Keratinocyte (primary cell): ENCODE measurements around the gene PRDX6. TPM values are rescaled to one million over a fixed set of nuclear protein-coding genes. Genes with fewer than 3 reads are reported as not detected.

Experiments used
- DNase-seq: peaks from one replicate; pipeline ENCODE4 v3.0.0-alpha.2; 2011; ENCODE audit warnings: low read depth, missing footprints, low spot score
- FAIRE-seq: peaks from 2 replicates; lab custom pipeline; 2011; peaks lifted over from hg19 to GRCh38; lab: Jason Lieb, UNC
- H2AFZ ChIP-seq: 2 replicates; pipeline ENCODE4 v1.6.0; 2012; ENCODE audit warnings: low read length, control low read depth, inconsistent platforms; ENCODE audit not compliant: control insufficient read depth
- H3K27ac ChIP-seq: 2 replicates; pipeline ENCODE4 v1.5.1; 2011; ENCODE audit warnings: low read length; ENCODE audit not compliant: control insufficient read depth, insufficient read depth
- H3K27me3 ChIP-seq: 3 replicates; pipeline ENCODE4 v1.6.0; 2011; ENCODE audit warnings: low read length; ENCODE audit not compliant: control insufficient read depth, insufficient read depth; ENCODE audit errors: extremely low read depth
- H3K36me3 ChIP-seq, 2 experiments: 2 replicates in 1 of 2; 3 replicates in 1 of 2; pipeline ENCODE4 v1.5.1; 2011; ENCODE audit warnings: low read length in 2 of 2, mild to moderate bottlenecking in 1 of 2; ENCODE audit not compliant: control insufficient read depth in 2 of 2, insufficient read depth in 2 of 2; ENCODE audit errors: extremely low read depth in 1 of 2
- H3K4me1 ChIP-seq: 3 replicates; pipeline ENCODE4 v1.5.1; 2011; ENCODE audit warnings: low read length; ENCODE audit not compliant: control insufficient read depth, insufficient read depth; ENCODE audit errors: extremely low read depth
- H3K4me2 ChIP-seq: 3 replicates; pipeline ENCODE4 v1.6.0; 2011; ENCODE audit warnings: low read depth, low read length; ENCODE audit not compliant: control insufficient read depth, insufficient read depth; ENCODE audit errors: extremely low read depth
- H3K4me3 ChIP-seq, 3 experiments: fragments of 200-600 bp in 1 of 3; sonication (generic) in 1 of 3; 2 replicates in 2 of 3; 3 replicates in 1 of 3; pipeline ENCODE4 v1.5.1; 2011 to 2016; ENCODE audit warnings: low read length in 3 of 3, mild to moderate bottlenecking in 3 of 3, control low read depth in 2 of 3, inconsistent platforms in 1 of 3, low read depth in 1 of 3, mixed read lengths in 1 of 3, mixed run types in 1 of 3, moderate library complexity in 1 of 3; ENCODE audit not compliant: control insufficient read depth in 2 of 3, insufficient read depth in 2 of 3; ENCODE audit errors: extremely low read depth in 1 of 3
- H3K79me2 ChIP-seq: 2 replicates; pipeline ENCODE4 v1.6.0; 2012; ENCODE audit warnings: low read length; ENCODE audit not compliant: control insufficient read depth, insufficient read depth
- H3K9ac ChIP-seq: 3 replicates; pipeline ENCODE4 v1.6.0; 2011; ENCODE audit warnings: low read length; ENCODE audit not compliant: control insufficient read depth, insufficient read depth; ENCODE audit errors: extremely low read depth
- H3K9me1 ChIP-seq: 3 replicates; pipeline ENCODE4 v1.6.0; 2011; ENCODE audit warnings: low read length; ENCODE audit not compliant: control insufficient read depth, insufficient read depth; ENCODE audit errors: extremely low read depth
- H3K9me3 ChIP-seq: 2 replicates; pipeline ENCODE4 v1.5.1; 2012; ENCODE audit warnings: low read depth, low read length; ENCODE audit not compliant: control insufficient read depth
- H4K20me1 ChIP-seq: 3 replicates; pipeline ENCODE4 v1.6.0; 2011; ENCODE audit warnings: low read length; ENCODE audit not compliant: control insufficient read depth, insufficient read depth; ENCODE audit errors: extremely low read depth
- CTCF ChIP-seq, 3 experiments: IDR thresholded peaks in 1 of 3; conservative IDR thresholded peaks in 1 of 3; optimal IDR thresholded peaks in 1 of 3; 2 replicates in 2 of 3; 3 replicates in 1 of 3; pipeline versions ENCODE3 to v1.5.1; 2011; ENCODE audit warnings: low read length in 3 of 3, mild to moderate bottlenecking in 3 of 3, moderate library complexity in 2 of 3, control low read depth in 1 of 3, inconsistent platforms in 1 of 3; ENCODE audit not compliant: insufficient read depth in 2 of 3; ENCODE audit errors: extremely low read depth in 1 of 3
- EZH2 ChIP-seq: IDR thresholded peaks from one replicate; pipeline ENCODE4 v1.6.1; 2012; ENCODE audit warnings: inconsistent platforms, mild to moderate bottlenecking, low read length, moderate library complexity
- dilution Hi-C: fragments of 300-500 bp; cut with MboI; formaldehyde crosslinking; loops from one replicate; pipeline ENCODE4 v1.7.0; 2020; ENCODE audit warnings: low sequenced_read_pairs; ENCODE audit not compliant: extremely low pct_ligation_motif_present
- polyA plus RNA-seq, 5 experiments: library from polyadenylated mRNA; depleted of rRNA in 3 of 5; stranded (reverse) in 3 of 5; stranded (forward) in 1 of 5; unstranded in 1 of 5; fragments of >200 nt; gene quantifications; 1 replicate in 1 of 5; 2 replicates in 3 of 5; 3 replicates in 1 of 5; pipeline versions ENCODE4 v1.2.1 to v1.2.3, GENCODE V29; 2011 to 2012; ENCODE audit warnings: missing spikeins in 2 of 5, low read depth in 1 of 5, low replicate concordance in 1 of 5

Gene PRDX6
- polyA plus RNA-seq, 1 donor (not counting 4 experiments of a cell fraction or from before 2014, with no cell fraction given): 248 TPM

- TF ChIP-seq CTCF (optimal IDR thresholded peaks at IDR 0.05 in 1 of 3, IDR thresholded peaks at IDR 0.05 in 1 of 3, conservative IDR thresholded peaks at IDR 0.05 in 1 of 3; ENCODE audit: extremely low read depth in 1 of 3, insufficient read depth in 2 of 3, low read length in 3 of 3) (no peak), EZH2 (no peak)
- no peak for FAIRE-seq
- dilution Hi-C loops: no loop called here
These were observed 44.8 kb upstream of the PRDX6 start for GRCh38 chr1:173432331-173432730.

GRCh38 chr1:173433751-173434326, 43.3 kb upstream of the PRDX6 start:
- TF ChIP-seq EZH2 (no peak), CTCF (optimal IDR thresholded peaks at IDR 0.05 in 1 of 3, IDR thresholded peaks at IDR 0.05 in 1 of 3, conservative IDR thresholded peaks at IDR 0.05 in 1 of 3; ENCODE audit: extremely low read depth in 1 of 3, insufficient read depth in 2 of 3, low read length in 3 of 3) (no peak)
- dilution Hi-C loops: no loop called here
- peaks cover 20% of the 10 kb centered on the region for H3K4me1 ChIP-seq
- no peak overlapping the region for H3K4me3 ChIP-seq
- H2AFZ ChIP-seq: no peak overlapping the region
- no peak overlapping the region for H3K9ac ChIP-seq
- no peaks in the 10 kb centered on the region for H3K9me3 ChIP-seq
- no peak for DNase-seq
- no peaks in the 10 kb centered on the region for H3K36me3 ChIP-seq
- H3K27ac ChIP-seq: no peak overlapping the region
- no peaks in the 10 kb centered on the region for H3K9me1 ChIP-seq
- no peak overlapping the region for H3K4me2 ChIP-seq
- H3K27me3 ChIP-seq: no peaks in the 10 kb centered on the region
- no peaks in the 10 kb centered on the region for H3K79me2 ChIP-seq
- no peak for FAIRE-seq
- no peaks in the 10 kb centered on the region for H4K20me1 ChIP-seq

More at GRCh38 chr1:173432331-173432730, 44.8 kb upstream of the PRDX6 start:
- no peak overlapping the region for H3K4me3 ChIP-seq
- no peaks in the 10 kb centered on the region for H3K9me1 ChIP-seq
- no peak for DNase-seq
- no peaks in the 10 kb centered on the region for H3K79me2 ChIP-seq
- H3K27me3 ChIP-seq: no peaks in the 10 kb centered on the region
- peaks cover 20% of the 10 kb centered on the region for H3K4me1 ChIP-seq
- H3K4me2 ChIP-seq: no peak overlapping the region
- H3K9me3 ChIP-seq: no peaks in the 10 kb centered on the region
- no peak overlapping the region for H3K27ac ChIP-seq
- no peaks in the 10 kb centered on the region for H3K36me3 ChIP-seq
- no peaks in the 10 kb centered on the region for H4K20me1 ChIP-seq
- no peak overlapping the region for H3K9ac ChIP-seq
- no peak overlapping the region for H2AFZ ChIP-seq
